Smooth muscle cell of trachea (primary cell): Measurements from ENCODE around the gene MARCHF4. TPM values are rescaled to one million over a fixed set of nuclear protein-coding genes. Genes with fewer than 3 reads are reported as not detected.

Source experiments
- total RNA-seq: library from RNA; depleted of rRNA; stranded (reverse); fragments of >200 nt; gene quantifications from 2 replicates; pipeline ENCODE4 v1.2.1, GENCODE V29; 2014

MARCHF4 gene
- total RNA-seq: 1.5 TPM in 2 replicates

DNA sequence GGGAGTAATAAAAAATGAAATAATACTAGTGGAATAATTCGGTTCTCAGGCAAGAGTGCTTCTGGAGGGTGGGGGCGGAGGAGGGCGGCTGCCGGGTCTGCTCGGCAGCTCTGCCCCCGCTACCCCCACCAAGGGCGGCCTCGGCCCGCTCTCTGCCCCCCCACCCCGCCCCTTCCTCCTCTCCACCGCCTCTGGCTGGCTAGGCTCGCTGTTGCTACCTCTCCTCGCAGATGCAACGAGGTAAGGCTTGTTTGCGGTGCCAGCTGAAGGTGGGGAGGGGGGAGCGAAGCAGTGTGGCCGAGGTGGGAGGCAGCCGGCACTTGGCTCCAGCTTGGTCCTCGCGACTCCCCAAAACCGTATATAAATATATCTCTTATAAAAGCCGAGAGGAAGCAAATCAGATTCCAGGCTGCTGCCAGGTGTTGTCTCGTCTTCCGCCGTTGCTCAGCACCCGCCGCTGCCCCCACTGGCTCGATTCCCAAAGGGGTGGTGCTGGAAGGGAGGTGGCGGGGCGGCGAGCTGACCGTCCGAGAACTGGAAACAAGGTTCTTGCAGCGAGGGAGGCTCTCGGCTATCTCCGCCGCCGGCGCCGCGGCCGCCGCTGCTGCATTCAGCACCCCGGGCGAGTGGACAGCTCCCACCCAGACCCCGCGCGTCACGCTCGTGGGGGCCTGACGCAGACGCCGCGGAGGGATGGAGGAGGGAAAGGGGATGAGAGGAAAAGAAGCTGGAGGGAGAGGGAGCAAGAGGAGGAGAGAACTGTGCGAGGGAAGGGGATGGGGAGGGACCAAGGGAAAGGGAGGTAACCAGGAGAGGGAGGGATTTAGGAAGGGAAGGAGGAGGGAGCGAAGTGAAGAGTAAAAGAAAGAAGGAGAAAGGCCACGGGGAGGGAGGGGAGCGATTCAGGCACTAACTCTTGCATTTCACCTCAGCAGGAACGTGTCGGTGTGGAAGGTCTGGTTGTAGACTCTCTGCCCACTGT lies at the start of gene MARCHF4:
Gene MARCHF4, minus strand, starts transcription at position 763 of the 982 bp plus-strand sequence. CDS start 2,223 bp downstream, outside the sequence.

DNA sequence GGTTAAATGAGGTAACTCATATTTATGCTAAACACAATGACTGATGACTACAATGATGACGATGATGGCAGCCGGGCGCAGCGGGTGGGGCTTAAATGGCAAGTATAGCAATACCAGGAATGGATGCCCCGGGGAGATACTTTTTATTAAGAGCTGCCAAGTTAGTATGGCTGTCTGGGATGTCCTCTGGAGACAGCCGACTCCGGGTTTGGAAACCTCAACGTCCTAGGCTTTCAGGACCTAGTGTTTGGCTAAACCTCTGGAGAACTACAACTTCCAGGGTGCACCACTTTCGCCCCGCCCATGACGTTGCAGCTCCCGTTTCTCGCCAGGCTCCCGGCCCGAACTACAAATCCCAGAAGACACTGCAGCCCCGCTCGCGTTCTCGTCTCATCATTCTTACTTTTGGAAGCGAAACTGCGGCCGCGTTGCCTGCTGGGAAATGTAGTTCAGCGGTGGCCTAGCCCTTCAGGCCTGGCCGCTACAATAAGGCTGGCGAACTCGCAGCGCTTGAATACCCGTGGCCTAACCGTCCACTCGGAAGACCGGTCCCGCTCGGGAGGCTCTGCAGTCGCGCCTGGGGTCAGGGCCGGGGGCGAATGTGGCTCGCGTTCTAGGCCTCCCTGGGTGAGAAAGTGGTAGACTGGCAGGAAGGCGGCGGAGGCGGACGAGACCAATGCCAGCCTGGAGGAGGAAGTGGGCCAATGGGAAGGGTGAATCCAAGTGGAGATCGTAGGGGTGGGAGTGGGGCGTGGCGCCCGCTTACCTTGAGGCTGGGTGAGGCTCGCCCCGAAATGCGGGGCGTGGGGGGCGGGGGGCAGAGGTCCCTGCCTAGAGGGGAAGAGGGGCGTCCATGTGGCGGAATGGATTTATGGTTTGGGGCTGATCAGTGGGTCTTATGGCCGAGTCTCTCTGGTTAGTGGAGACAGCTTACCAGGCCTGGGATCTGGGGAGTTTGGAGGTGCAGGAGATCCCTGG lies 40.0 kb upstream of the MARCHF4 start, which contains the start of gene SMARCAL1:
Gene SMARCAL1, plus strand, starts transcription at position 463 of the 978 bp plus-strand sequence. CDS start 2,221 bp downstream, outside the sequence.

Other genes with a start within 250 kb of the MARCHF4 start
- 22.3 and 28.8 TPM in 2 replicates for gene SMARCAL1, start 40.0 kb upstream of the MARCHF4 start, total RNA-seq
- 1,011 and 1,333 TPM in 2 replicates for gene RPL37A, start 126.4 kb upstream of the MARCHF4 start, total RNA-seq